NCI-H2196 (cell line): Measurements from ENCODE around the gene KIAA0040.

ENCODE experiments used
- DNase-seq: peaks from one replicate; lab custom pipeline; 2025; ENCODE audit not compliant: unreplicated experiment; lab: John Stamatoyannopoulos, UW

KIAA0040 gene

DNA sequence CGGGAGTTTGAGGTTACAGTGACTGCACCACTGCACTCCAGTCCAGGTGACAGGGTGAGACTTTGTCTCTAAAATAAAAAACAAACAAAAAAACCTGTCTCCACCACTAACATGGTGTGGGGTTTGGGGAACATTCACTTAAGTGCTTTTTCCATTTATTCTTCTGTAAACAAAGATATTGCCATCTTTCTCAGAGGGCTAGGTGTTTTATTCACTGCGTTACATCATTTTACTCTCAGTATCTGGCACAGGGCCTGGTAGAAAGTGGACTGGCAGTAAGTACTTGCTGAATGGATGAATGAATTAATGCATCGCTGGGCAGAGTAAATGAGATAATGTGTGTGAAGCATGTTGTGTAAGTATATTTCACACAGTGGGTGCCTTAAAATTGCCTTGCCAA is 20.1 kb downstream of the KIAA0040 start:
- DNase-seq, result no peak

DNA sequence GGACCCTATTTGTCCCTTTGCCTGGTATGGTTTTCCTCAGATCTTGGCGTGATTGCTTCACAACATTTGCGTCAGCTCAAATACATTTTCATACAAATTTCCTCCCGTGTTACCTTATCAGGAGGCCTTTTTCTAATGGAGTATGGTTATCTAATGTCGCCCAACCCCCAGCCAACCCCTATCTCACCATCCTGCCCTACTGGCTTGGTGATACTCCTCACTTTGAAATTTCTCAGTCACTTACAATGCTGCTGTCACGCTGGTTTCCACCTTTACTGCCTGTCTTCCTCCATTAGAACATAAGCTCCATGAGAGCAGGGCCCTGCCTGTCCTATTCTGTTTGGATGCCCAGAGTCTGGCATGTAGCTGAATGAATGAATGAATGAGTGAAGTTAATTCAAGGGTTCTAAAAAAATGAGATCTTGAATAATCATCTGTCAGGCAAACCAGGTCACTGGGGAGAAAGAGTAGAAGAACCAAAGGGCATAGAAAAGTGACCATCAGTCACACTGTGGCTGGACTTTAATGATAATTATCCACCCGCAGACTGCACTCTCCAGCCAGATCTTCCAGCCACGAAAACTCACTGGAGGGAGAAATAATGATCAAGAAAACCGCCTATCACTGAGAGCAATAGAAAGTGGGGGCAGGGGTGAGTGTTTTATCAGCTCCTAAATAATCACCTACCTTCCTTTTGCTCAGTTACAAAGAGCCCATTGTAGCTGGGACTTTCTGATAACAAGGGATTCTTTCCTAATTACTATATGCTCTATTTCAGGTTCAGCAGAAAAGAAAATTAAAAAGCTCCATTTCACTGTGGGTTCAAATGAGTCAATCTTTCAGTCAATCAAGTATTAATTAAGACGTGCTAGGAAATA is 21.3 kb downstream of the KIAA0040 start:
- DNase-seq, result no peak

DNA sequence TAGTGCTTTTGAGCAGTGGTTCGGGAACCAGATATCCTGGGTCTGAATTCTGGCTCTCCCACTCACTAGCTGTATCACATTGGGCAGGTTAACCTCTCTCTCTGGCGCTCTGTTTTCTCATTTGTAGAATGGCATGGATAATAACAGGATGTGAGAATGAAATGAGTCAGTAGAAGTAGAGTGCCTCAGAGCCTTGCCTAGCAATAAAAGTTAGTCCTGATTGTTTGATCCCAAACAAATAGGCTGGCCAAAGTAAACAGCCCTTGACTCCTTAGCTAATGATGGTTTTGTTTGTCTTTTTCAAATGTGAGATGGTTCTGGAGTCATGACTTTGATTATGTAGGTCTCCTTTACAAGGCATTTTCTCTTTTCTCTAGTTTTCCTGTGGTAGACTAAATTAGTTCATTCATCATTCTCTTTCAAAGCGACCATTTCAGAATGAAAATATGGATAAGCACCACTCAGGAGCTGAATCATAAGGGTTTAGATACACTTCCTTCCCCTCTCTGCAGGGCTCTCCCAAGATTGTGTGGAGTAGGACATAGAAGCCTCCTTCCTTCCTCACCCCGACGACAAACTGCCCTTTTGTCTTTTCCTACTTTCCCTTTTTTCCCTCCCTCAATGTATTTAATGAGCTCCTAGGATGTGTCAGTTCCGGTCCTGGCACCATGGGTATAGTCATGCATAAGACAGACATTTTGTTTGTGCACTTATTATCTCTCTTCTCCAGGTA is 23.1 kb downstream of the KIAA0040 start:
- no peak for DNase-seq

DNA sequence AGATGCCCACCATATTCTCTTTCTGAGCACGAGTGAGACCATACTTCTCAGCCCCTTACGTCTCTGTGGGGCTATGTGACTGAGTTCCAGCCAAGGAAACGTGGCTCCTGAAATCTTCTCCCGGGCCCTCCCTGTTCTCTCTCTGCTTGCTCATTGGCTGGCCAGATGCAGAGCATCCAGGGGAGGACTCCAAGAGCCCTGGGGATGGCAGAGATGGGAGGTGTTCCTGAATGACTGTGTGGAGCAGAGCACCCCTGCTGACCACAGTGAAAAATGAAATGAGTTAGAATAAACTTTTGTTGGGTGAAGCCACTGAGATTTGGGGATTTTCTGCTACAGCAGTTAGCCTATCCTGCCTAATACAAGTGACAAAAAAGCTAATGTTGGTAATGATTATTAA is 23.8 kb downstream of the KIAA0040 start:
- no peak for DNase-seq

DNA sequence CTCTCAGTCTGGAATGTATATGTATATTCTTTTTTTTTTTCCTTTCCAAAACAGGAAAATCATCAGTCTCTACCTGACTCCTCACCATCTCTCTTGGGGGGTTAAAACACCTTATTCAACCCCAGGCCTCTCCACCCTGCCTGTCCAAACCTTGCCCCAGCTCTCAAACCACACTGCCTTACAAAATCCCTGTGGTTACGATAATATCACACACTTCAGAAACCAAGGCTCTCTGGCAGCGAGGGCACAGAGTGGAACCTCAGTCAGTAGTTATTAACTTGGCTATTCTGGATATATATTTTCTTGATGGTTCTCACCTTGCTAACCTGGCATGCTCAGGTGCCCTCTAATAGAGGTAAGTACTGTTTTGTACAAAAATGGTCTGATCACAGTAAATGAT is 24.7 kb downstream of the KIAA0040 start:
- no peak for DNase-seq

DNA sequence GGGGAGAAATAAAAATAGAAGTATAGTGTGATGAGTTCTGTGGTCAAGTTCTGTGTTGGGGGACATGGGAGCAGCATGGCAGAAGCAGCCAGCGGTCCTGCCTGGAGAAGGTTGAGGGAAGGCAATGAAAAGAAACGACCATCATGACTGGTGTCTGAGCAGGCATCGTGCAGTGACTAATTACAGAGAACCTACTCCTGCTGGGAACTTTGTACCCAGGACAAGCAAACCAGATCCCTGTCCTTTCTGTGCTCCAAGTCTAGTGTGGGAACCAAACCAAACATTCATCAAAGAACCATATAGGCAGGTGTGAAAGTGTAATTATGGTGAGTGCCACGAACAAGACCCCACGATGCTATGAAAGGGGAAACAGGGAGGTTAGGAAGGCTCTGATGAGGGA is 25.8 kb downstream of the KIAA0040 start:
- DNase-seq, result no peak

DNA sequence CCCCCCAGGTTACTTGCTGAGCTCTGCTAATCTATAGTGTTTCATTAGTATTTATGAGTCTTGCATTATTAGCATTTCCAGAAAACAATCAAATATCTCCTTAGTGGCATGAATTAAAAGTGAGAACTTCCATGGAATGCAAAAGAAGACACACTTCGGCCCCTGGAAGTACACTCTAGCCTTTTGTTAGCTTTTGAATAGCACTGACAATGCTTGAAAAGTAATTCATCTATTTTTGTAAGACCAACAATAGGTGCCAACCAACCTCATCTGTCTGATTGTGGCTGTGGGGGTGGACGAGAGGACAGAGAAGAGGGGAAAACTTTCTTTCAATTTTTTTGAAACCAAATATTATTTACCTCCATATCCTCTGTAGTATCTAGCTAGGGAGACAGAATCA is 27.8 kb downstream of the KIAA0040 start:
- no peak for DNase-seq

DNA sequence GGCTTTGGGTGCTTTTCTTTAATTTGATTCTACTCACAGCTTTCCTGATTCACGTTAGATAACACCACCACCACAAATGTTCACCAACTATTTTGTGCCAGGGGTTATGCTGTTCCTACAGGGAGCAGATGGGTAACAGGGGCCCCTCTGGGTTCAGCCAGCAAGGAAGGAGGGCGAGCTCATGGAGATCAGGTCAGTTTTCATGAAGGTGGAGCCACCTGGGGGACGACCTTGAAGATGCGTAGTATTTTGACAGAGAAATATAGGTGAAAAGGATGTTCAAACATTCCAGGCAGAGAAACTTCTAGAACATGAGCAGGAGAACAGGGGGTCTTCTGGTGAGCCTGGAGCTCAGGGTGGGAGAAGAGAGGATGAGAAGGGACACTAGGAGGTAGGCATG is 28.9 kb downstream of the KIAA0040 start:
- no peak for DNase-seq

DNA sequence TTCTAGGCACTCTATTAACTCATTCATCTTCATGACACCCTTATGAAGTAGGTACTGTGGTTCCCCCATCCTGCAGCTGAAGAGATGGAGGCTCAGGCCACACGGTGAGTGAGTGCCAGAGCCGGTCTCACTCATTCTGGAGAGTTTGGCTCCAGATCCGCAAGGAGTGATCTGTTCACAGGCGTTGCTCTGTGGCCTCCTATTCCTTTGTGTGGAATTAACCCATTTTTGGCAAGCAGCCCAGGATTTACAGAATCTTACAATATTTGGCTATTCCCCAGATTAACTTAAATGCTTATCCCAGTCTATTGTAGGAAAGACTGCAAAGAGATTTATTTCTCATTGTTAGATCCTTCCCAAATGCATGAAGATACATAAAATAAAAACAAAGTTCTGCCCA is 29.6 kb downstream of the KIAA0040 start:
- no peak for DNase-seq

DNA sequence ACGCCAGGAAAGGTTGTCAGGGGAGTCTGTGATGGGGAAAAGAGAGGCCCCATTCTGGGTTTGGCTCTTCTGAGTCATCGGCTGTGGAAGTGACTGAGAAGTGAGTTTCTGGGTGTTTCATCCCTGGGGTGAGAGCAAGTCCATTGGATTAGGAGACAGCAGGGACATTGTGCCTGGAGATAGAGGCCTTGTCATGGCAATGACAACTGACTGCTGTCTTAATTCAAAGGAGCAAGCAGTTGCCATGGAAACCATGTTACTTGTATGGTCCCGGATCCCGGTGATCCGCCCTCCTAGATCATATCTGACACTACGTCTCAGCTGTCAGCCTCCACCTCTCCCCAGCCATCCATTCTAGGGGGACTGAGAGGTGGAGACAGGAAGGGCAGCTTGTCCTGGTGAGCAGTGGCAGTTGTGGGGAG is 34.4 kb downstream of the KIAA0040 start:
- no peak for DNase-seq

DNA sequence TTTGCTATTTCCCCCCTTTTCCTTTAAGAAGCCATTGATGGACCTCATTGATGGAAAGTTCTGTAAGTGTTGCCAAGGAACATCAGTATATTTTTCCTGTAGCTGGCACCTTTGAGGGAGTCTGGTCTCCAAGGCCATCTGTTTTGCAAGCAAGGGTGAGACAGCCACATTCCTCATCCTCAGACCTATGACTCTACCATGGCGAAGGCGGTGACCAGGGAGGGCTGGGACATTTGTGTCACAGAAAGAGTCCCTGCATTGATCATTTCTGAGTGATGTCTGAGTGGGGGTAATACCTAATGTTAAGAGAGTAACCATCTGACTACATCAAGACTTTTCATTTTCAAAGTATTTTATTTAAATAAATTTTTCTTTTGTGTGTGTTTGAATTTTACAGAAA is 35.4 kb downstream of the KIAA0040 start:
- no peak for DNase-seq

DNA sequence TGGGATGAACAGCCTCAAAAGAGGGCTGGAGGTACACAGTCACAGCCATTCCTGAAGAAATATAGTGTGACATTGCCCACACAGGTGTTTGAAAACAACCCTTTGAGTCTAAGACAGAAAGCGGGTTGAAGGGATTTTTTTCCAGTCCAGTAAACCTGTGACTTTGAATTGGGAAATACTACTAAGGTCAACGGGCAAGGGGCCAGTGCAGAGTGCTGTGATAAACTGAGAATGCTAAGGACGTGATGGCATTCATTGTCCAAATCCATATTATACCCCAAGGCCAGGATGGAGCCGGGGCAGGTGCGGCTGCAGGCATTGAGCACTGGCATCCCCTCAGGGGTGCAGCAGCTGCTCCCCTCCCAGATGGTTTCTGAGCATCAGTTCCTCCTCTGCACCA is 36.6 kb downstream of the KIAA0040 start:
- DNase-seq, result no peak

DNA sequence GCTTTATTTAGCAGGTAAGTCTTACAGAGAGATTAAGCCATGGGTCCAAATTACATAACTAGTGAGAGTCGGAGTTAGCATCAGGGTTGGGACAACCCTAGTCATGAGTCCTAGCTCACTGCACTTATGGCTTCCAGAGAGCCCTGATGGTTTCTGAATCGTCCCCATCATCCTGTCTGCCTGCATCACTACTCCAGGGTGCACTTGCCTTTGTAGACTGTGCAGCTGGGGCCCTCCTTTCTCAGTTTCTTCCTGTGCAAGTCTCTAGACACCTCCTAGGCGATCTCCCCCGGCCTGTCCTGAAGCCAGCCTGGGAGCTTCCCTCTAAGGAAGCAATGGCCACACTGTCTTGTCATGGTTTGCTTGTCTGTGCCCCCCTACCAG is 37.1 kb downstream of the KIAA0040 start:
- DNase-seq, result no peak

DNA sequence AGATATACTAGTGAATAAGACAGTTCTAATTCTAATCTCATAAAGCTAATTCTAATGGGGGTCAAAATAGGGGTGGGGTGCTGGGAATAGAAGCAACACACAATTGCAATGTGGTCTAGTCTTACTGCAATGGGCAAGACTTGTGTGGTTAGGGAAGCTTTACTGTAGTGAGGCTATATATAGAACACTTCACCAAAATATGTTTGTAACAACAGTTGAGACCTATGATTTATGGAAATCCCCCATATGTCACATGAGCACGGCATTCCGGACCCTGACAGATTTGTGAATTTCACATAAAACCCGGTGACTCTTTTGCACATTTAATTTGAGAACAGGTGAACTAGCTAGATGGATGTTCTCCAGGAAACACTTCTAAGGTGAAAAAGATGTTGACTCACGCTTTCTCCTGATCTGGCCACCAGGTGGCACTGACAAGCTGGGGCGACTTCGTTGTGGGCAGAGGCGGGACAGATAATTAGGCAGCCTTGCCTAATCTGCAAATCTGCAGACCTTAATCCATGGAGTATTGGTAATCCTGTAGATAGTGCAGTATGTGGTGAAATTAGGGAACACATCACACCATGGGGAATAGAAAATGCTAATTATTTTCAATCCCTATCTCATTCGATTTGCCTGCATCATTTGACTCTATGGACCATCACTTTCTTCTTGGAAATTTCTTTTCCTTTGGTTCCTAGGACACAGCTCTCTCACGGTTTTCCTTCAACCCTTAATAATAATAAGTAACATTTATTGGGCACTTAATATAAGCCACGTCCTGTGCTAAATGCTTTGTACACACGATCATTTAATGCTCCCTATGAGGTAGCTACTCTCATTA is 37.7 kb downstream of the KIAA0040 start:
- peak; percentile 55 for DNase-seq

DNA sequence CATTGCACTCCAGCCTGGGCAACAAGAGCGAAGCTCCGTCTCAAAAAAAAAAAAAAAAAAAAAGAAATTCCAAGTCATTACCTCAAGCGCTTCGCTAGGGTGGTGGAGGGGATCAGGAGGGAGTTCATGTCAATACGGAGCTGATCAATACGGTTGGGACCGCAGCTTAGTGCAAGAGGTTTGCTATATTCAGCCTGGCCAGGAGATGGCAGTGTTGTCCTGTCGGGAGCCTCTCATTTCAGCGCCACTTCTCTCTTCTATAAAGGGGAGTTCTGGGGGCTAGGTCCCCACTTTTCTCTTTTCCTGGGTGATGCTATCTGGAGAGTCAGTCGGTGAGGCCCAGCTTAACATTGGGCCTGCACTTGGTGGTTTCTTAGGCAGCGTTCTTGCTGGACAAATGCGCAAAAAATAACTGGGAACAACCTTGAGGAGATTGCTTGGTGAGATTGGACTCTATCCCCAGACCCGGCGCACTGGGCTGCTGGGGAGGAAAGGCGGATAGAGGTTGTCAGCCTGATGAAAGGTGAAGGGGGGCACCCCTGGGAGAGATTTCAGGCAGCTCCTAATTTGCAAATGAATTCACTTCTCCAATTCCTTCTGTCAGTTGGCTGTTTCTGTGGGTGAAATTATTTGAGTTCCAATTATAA is 40.4 kb downstream of the KIAA0040 start:
- DNase-seq, result peak; percentile 37

DNA sequence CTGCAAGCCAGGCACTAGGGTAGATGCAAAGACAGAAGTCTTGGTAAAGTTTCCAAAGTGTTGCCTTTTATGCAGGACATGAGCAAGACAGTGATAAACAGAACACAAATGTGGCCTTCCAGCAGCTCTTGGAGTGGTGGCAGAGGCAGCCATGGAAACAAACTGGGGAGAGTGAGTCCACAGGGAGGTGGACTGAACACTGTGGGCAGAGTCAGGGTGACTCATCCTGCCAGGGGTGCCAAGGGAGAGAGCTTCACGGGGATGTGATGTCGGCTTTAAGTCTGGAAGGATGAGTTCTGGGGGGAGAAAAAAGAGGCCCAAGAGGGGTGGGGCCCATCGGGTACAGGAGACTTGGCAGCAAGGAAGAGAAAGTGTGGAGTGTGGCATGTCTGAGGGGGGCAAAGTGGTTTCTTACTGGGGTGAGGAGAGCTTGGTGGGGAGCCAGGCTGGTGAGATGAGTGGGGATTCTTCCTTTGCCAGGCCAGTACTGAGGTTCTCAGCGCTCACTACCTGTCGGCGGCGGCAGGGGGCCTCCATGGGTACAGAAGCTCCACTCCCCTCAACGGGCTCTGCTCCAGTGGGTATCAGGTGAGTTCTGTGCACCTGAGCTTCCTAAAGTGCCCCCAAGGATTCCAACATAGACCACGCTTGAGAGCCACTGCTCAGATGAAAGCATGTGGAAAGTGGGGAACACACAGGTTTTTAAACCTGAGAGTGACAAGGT is 41.8 kb downstream of the KIAA0040 start:
- DNase-seq, result no peak

DNA sequence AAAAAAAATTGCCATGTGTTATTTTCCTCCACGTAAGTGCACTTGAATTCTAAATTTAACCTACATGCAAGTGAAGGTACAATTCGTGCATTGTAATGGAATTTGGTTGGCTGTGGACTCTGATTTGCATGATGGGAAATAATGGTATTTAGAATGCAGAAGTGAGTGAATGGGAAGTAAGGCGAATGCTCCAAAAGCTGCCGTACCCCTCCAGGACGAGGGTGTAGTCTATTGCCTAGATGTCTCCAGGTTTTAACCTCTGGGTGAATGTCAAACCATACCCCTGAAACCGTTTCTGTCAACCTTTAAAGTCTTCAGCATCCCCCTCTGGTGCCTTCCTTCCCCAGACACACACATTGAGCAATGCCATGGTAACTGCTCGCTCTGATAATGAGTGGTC is 44.5 kb downstream of the KIAA0040 start:
- no peak for DNase-seq

DNA sequence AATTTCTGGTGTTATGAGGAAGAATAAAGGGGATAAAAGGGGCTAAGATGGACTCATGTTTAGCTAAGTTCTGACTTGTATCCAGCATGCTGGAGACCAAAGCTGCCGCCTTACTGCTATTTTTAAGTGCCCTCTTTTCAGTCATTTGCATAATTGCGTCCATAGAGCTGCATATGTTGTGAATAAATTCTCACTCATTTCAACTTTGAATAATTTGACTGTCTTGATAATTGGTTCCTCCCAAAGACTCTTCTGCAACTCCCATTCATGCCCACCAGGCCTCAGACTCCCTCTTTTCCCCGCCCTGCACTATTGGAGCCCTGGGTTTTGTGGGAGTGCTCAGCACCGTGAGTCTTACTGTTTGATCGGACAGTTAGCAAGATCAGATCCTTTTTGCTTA is 45.0 kb downstream of the KIAA0040 start:
- no peak for DNase-seq

DNA sequence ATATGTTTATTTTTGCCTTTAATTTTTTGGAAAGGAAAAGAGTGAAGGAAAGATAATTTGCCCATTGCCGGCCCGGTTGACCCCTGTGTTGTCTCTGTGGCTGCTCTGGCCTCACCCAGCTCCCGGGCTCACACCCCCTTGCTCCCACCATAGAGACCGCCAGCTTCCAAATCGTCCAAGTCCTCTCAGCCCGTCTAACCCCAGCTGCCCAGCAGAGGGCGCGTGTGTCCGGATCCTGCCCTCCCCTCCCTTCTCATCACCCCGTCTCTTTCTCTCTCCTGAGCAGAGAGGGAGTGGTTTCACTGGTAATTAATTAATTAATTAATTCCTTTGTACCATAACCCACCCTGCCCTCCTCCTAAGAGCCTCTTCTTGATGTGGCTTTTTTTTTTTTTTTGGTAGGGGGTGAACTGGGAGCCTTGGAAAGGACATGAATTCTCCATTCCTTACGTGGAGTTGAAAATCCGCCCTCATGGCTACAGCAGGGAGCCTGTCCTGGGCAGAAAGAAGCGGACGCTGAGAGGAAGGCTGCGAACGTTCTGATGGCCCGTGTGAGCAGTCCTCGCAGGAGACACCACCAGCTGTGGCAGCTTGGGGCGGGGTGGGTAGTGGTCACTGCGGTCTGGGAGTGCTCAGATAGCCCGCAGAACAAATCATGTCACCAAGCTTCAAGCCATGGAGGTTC is 45.9 kb downstream of the KIAA0040 start:
- peak; percentile 47 for DNase-seq
